ENCODE data around the gene ARID4B.

- no peak for TF ChIP-seq CTCF (IDR thresholded peaks at IDR 0.05; ENCODE audit: insufficient read depth, low read length, poor library complexity, severe bottlenecking)
- no peak for TF ChIP-seq EZH2phosphoT487 (conservative IDR thresholded peaks at IDR 0.05; ENCODE audit: low read length)
Observed at GRCh38 chr1:235239851-235240250, 88.1 kb downstream of the ARID4B start.
